IMR-90 (cell line): ENCODE measurements around the gene ADIG. TPM values are rescaled to one million over a fixed set of nuclear protein-coding genes. Genes with fewer than 3 reads are reported as not detected.

Source experiments
- ATAC-seq: fragments of 200-7000 bp; cut with Tn5 transposase; 2 replicates; pipeline ENCODE4 v1.9.1; 2020; ENCODE audit warnings: low read depth, mild to moderate bottlenecking, moderate library complexity
- BruUV-seq: library from RNA; stranded (reverse); fragments of 400-500 nt; replicated peaks from 2 replicates; lab custom pipeline; 2021; lab: Mats Ljungman, UMichigan
- CTCF ChIA-PET: fragments of 300-600 bp; formaldehyde crosslinking; extraction: SDS; loops from one replicate; lab custom pipeline; 2021; ENCODE audit warnings: antibody characterized with exemption; lab: Yijun Ruan, JAX
- POLR2A ChIA-PET: fragments of 300-600 bp; sonication (Branson Sonifier 250); formaldehyde crosslinking; loops from one replicate; lab custom pipeline; 2022; ENCODE audit warnings: antibody characterized with exemption; ENCODE audit not compliant: unreplicated experiment; lab: Charles Lee
- DNase-seq: peaks from one replicate; pipeline ENCODE4 v3.0.0; 2013
- H2AFZ ChIP-seq: replicated peaks from 2 replicates; pipeline ENCODE3; 2013; ENCODE audit warnings: low read length, mild to moderate bottlenecking; ENCODE audit not compliant: poor library complexity
- H2AK5ac ChIP-seq: 2 replicates; pipeline ENCODE4 v1.6.1; 2013; ENCODE audit warnings: low read depth, low read length, inconsistent platforms
- H2AK9ac ChIP-seq: replicated peaks from 2 replicates; pipeline ENCODE3; 2013; ENCODE audit warnings: mild to moderate bottlenecking, low read depth, low read length, moderate library complexity; ENCODE audit not compliant: poor library complexity
- H2BK120ac ChIP-seq: 2 replicates; pipeline ENCODE4 v1.6.1; 2013; ENCODE audit warnings: low read depth, low read length, inconsistent platforms
- H2BK15ac ChIP-seq: 3 replicates; pipeline ENCODE4 v1.6.1; 2013; ENCODE audit warnings: low read depth, low read length, inconsistent platforms
- H2BK20ac ChIP-seq: 2 replicates; pipeline ENCODE4 v1.6.1; 2013; ENCODE audit warnings: low read depth, mild to moderate bottlenecking, inconsistent platforms, low read length, moderate library complexity
- H2BK5ac ChIP-seq: 2 replicates; pipeline ENCODE4 v1.6.1; 2013; ENCODE audit warnings: mild to moderate bottlenecking, low read depth, low read length, inconsistent platforms; ENCODE audit not compliant: poor library complexity, severe bottlenecking
- H3K14ac ChIP-seq: replicated peaks from 2 replicates; pipeline ENCODE4 v1.6.1; 2013; ENCODE audit warnings: low read depth, low read length, inconsistent platforms
- H3K18ac ChIP-seq: 2 replicates; pipeline ENCODE4 v1.6.1; 2013; ENCODE audit warnings: low read depth, low read length, control low read depth
- H3K23ac ChIP-seq: 2 replicates; pipeline ENCODE4 v1.6.1; 2013; ENCODE audit warnings: low read depth, low read length, inconsistent platforms
- H3K27ac ChIP-seq: 2 replicates; pipeline ENCODE4 v1.5.1; 2013; ENCODE audit warnings: mild to moderate bottlenecking, control low read depth, low read length; ENCODE audit not compliant: insufficient read depth
- H3K27me3 ChIP-seq: 2 replicates; pipeline ENCODE4 v1.6.1; 2013; ENCODE audit warnings: low read length; ENCODE audit not compliant: control insufficient read depth, insufficient read depth
- H3K36me3 ChIP-seq: 2 replicates; pipeline ENCODE4 v1.6.1; 2013; ENCODE audit warnings: low read length, mixed read lengths; ENCODE audit not compliant: control insufficient read depth, insufficient read depth
- H3K4ac ChIP-seq: 2 replicates; pipeline ENCODE4 v1.6.1; 2013; ENCODE audit warnings: low read depth, low read length, inconsistent platforms
- H3K4me1 ChIP-seq: 2 replicates; pipeline ENCODE4 v1.6.1; 2013; ENCODE audit warnings: low read length, mixed read lengths; ENCODE audit not compliant: control insufficient read depth, insufficient read depth
- H3K4me2 ChIP-seq: 2 replicates; pipeline ENCODE4 v1.6.1; 2013; ENCODE audit warnings: low read depth, mild to moderate bottlenecking, control low read depth, low read length, moderate library complexity
- H3K4me3 ChIP-seq: 2 replicates; pipeline ENCODE4 v1.5.1; 2013; ENCODE audit warnings: low read depth, mild to moderate bottlenecking, control low read depth, low read length, moderate library complexity; ENCODE audit not compliant: insufficient read depth
- H3K56ac ChIP-seq: 2 replicates; pipeline ENCODE4 v1.6.1; 2013; ENCODE audit warnings: low read length, inconsistent platforms; ENCODE audit not compliant: insufficient read depth; ENCODE audit errors: extremely low read depth
- H3K79me1 ChIP-seq, 2 experiments: 2 replicates each; pipeline ENCODE4 v1.6.1; 2013; ENCODE audit warnings: low read length in 2 of 2, inconsistent platforms in 1 of 2, low read depth in 1 of 2
- H3K9ac ChIP-seq: 2 replicates; pipeline ENCODE4 v1.6.1; 2013; ENCODE audit warnings: low read depth, low read length, control low read depth
- H3K9me1 ChIP-seq: 2 replicates; pipeline ENCODE4 v1.6.1; 2013; ENCODE audit warnings: low read length, inconsistent platforms; ENCODE audit not compliant: insufficient read depth
- H3K9me3 ChIP-seq: 2 replicates; pipeline ENCODE4 v1.6.1; 2013; ENCODE audit warnings: low read length; ENCODE audit not compliant: control insufficient read depth, insufficient read depth
- H4K20me1 ChIP-seq: 2 replicates; pipeline ENCODE4 v1.6.1; 2013; ENCODE audit warnings: low read length, inconsistent platforms; ENCODE audit not compliant: insufficient read depth
- H4K5ac ChIP-seq: 2 replicates; pipeline ENCODE4 v1.6.1; 2013; ENCODE audit warnings: mild to moderate bottlenecking, low read depth, low read length, control low read depth
- H4K8ac ChIP-seq, 2 experiments: 2 replicates each; pipeline ENCODE4 v1.6.1; 2013; ENCODE audit warnings: low read depth in 2 of 2, low read length in 2 of 2, control low read depth in 1 of 2, inconsistent platforms in 1 of 2
- H4K91ac ChIP-seq: 2 replicates; pipeline ENCODE4 v1.6.1; 2013; ENCODE audit warnings: low read depth, low read length, inconsistent platforms; ENCODE audit not compliant: insufficient read depth
- CEBPB ChIP-seq: IDR thresholded peaks from 2 replicates; pipeline ENCODE4 v1.6.1; 2012; ENCODE audit warnings: low read depth, low read length, improper control_type of control experiment
- CHD1 ChIP-seq: IDR thresholded peaks from 2 replicates; pipeline ENCODE4 v1.6.1; 2012; ENCODE audit warnings: low read depth, low read length, improper control_type of control experiment
- CTCF ChIP-seq: conservative IDR thresholded peaks from 2 replicates; pipeline ENCODE4 v1.5.1; 2012; ENCODE audit warnings: mild to moderate bottlenecking, low read depth, low read length, improper control_type of control experiment
- MAFK ChIP-seq: IDR thresholded peaks from 2 replicates; pipeline ENCODE4 v1.6.1; 2012; ENCODE audit warnings: low read depth, low read length, improper control_type of control experiment
- MAZ ChIP-seq: IDR thresholded peaks from 2 replicates; pipeline ENCODE4 v1.6.1; 2012; ENCODE audit warnings: low read depth, mild to moderate bottlenecking, low read length, improper control_type of control experiment, moderate library complexity, borderline replicate concordance
- MXI1 ChIP-seq: IDR thresholded peaks from 2 replicates; pipeline ENCODE4 v1.6.1; 2012; ENCODE audit warnings: low read depth, mild to moderate bottlenecking, low read length, moderate library complexity, borderline replicate concordance
- NFE2L2 ChIP-seq: fragments of 150-350 bp; IDR thresholded peaks from 2 replicates; pipeline ENCODE4 v1.6.1; 2016; ENCODE audit warnings: low read depth, mild to moderate bottlenecking, low read length
- USF2 ChIP-seq: fragments of 150-350 bp; IDR thresholded peaks from 2 replicates; pipeline ENCODE4 v1.6.1; 2017; ENCODE audit warnings: mild to moderate bottlenecking, antibody characterized with exemption, low read length, low read depth
- WGBS, 2 experiments: methylation state at CpG; one replicate each; pipeline versions ENCODE4 v1.1.5 to v1.1.7; 2013; ENCODE audit warnings: missing lambda C conversion rate in 2 of 2; ENCODE audit not compliant: insufficient read length in 1 of 2; ENCODE audit errors: extremely low coverage in 2 of 2; 5-methylcytosine and 5-hydroxymethylcytosine counted together
- dilution Hi-C: fragments of 300-500 bp; cut with HindIII; formaldehyde crosslinking; loops from one replicate; pipeline ENCODE4 v1.14.3; 2018; ENCODE audit warnings: low sequenced_read_pairs; ENCODE audit not compliant: unreplicated experiment
- in situ Hi-C: fragments of 300-500 bp; cut with MboI; formaldehyde crosslinking; loops from 3 replicates; pipeline ENCODE4 v1.14.3; 2019; ENCODE audit warnings: low sequenced_read_pairs, inconsistent platforms, mixed read lengths
- intact Hi-C: fragments of 100-400 bp; cut with micrococcal nuclease; formaldehyde crosslinking; loops from 2 replicates; pipeline ENCODE4 v1.10.0; 2022
- polyA plus RNA-seq, 3 experiments: library from polyadenylated mRNA; depleted of rRNA; stranded (reverse); fragments of >200 nt; gene quantifications; 2 replicates each; pipeline ENCODE4 v1.2.3, GENCODE V29; 2012; ENCODE audit warnings: low replicate concordance in 1 of 3
- total RNA-seq: library from RNA; depleted of rRNA; stranded (reverse); fragments of >200 nt; gene quantifications from 2 replicates; pipeline ENCODE4 v1.2.3, GENCODE V29; 2012

Gene ADIG
- total and polyA plus RNA-seq, 2 of the 4 experiments (the other 2 are of a cell fraction): not detected

GRCh38 chr20:38586181-38586525 is 5.2 kb downstream of the ADIG start:
- dilution Hi-C loops: no loop called here
- no peaks in the 10 kb centered on the region for H3K4me1 ChIP-seq
- no peak overlapping the region for H3K4me3 ChIP-seq
- in situ Hi-C loops: no loop called here
- no peak overlapping the region for H4K91ac ChIP-seq
- no peaks in the 10 kb centered on the region for H3K9me3 ChIP-seq
- POLR2A ChIA-PET: no interaction called here
- no peak overlapping the region for H2BK5ac ChIP-seq
- H3K9me1 ChIP-seq: no peaks in the 10 kb centered on the region
- H2BK15ac ChIP-seq: no peak overlapping the region
- no peak overlapping the region for H3K23ac ChIP-seq
- H3K27me3 ChIP-seq: peaks cover 28% of the 10 kb centered on the region
- WGBS, 2 experiments: no CpG with 5 or more reads among the region's 3 CpGs
- H2BK20ac ChIP-seq: no peak overlapping the region
- H3K4ac ChIP-seq: no peak overlapping the region
- H2AK9ac ChIP-seq: no peak overlapping the region
- H3K36me3 ChIP-seq: no peaks in the 10 kb centered on the region
- H3K56ac ChIP-seq: no peak overlapping the region
- ATAC-seq (no peak), DNase-seq (no peak)
- no peak overlapping the region for H3K9ac ChIP-seq
- CTCF ChIA-PET: no interaction called here
- intact Hi-C loops: no loop called here
- H3K79me1 ChIP-seq: no peaks in the 10 kb centered on the region
- H4K20me1 ChIP-seq: no peaks in the 10 kb centered on the region
- no peak overlapping the region for H2AK5ac ChIP-seq
- H3K27ac ChIP-seq: no peak overlapping the region
- no peak overlapping the region for H3K18ac ChIP-seq
- no peak overlapping the region for H4K8ac ChIP-seq
- no peak overlapping the region for H2BK120ac ChIP-seq
- no TSS peak for BruUV-seq
- no peak overlapping the region for H4K5ac ChIP-seq
- no peak overlapping the region for H3K4me2 ChIP-seq
- H2AFZ ChIP-seq: no peak overlapping the region
- TF ChIP-seq MAFK (no peak), CEBPB (no peak), CHD1 (no peak), MXI1 (no peak), MAZ (no peak), USF2 (no peak), NFE2L2 (no peak), CTCF (no peak)
- H3K14ac ChIP-seq: no peak overlapping the region
